GM18867 (cell line): ENCODE data around the gene OR4B1.

Experiments
- ATAC-seq: cut with Tn5 transposase; IDR thresholded peaks from one replicate; pipeline ENCODE4 v1.9.1; 2021; ENCODE audit warnings: mild to moderate bottlenecking, moderate library complexity; ENCODE audit not compliant: unreplicated experiment

The OR4B1 gene

GRCh38 chr11:48248902-48249301 lies 32.3 kb downstream of the OR4B1 start:
- ATAC-seq = no peak

- no peak for ATAC-seq
These were observed 45.0 kb downstream of the OR4B1 start for GRCh38 chr11:48261600-48261999.

- ATAC-seq = no peak
These were observed 46.9 kb downstream of the OR4B1 start, which contains the start of gene OR4X1 for GRCh38 chr11:48263423-48263911. Gene OR4X1, plus strand, starts transcription at chr11:48263861. Its CDS starts 0 bp downstream, at chr11:48263861.
